Activated naive CD4-positive, alpha-beta T cell treated with anti-CD3 and anti-CD28 coated beads for 36 hours (primary cell): ENCODE measurements around the gene ALDOC. TPM values are rescaled to one million over a fixed set of nuclear protein-coding genes. Genes with fewer than 3 reads are reported as not detected.
A peak's percentile ranks its signal among the peaks of the same experiment; 100 is the strongest.
"Not testable (repeated sequence)": the region's sequence is repeated elsewhere in the genome, so short reads cannot be mapped to it uniquely, and the experiment has no call there.

Experiments used
- CTCF ChIA-PET: fragments of 350-600 bp; sonication (Branson Sonifier 250); formaldehyde crosslinking; loops from one replicate; lab custom pipeline; 2021; ENCODE audit warnings: antibody characterized with exemption; lab: Charles Lee
- DNase-seq: peaks from one replicate; pipeline ENCODE4 v3.0.0-alpha.2; 2020
- H3K27ac Mint-ChIP-seq: one replicate; pipeline ENCODE4 v1.8.0; 2021; ENCODE audit warnings: mild to moderate bottlenecking, mixed read lengths
- H3K27me3 Mint-ChIP-seq: one replicate; pipeline ENCODE4 v1.8.0; 2021; ENCODE audit warnings: low read depth, mixed read lengths
- H3K36me3 Mint-ChIP-seq: one replicate; pipeline ENCODE4 v1.8.0; 2021; ENCODE audit warnings: low read depth, mixed read lengths
- H3K4me1 Mint-ChIP-seq: one replicate; pipeline ENCODE4 v1.8.0; 2021; ENCODE audit warnings: low read depth, mixed read lengths
- H3K4me3 Mint-ChIP-seq: one replicate; pipeline ENCODE4 v1.8.0; 2021; ENCODE audit warnings: mild to moderate bottlenecking, moderate library complexity, mixed read lengths
- H3K9me3 Mint-ChIP-seq: one replicate; pipeline ENCODE4 v1.8.0; 2021; ENCODE audit warnings: mixed read lengths
- intact Hi-C: fragments of 100-400 bp; cut with micrococcal nuclease; formaldehyde crosslinking; loops from one replicate; pipeline ENCODE4 v1.15.1; 2023
- total RNA-seq, 2 experiments: library from RNA; stranded (reverse); gene quantifications; one replicate each; pipeline ENCODE4 v1.2.3, GENCODE V29; 2021

ALDOC gene
- total RNA-seq, 2 experiments from 2014 or later = 65.6 to 66.2 TPM

- intact Hi-C loops = loop anchor here (10.0 kb wide), 3 partner anchors 295 to 535 kb away; partner anchors contain the start of genes NLK and PHF12
- no peaks in the 10 kb centered on the region for H3K9me3 Mint-ChIP-seq
- peaks cover 31% of the 10 kb centered on the region for H3K4me1 Mint-ChIP-seq
- no peak overlapping the region for H3K4me3 Mint-ChIP-seq
- peak; percentile 60 for DNase-seq
- H3K27me3 Mint-ChIP-seq = no peaks in the 10 kb centered on the region
- CTCF ChIA-PET = interaction anchor here (1.0 to 1.4 kb wide), 2 partner anchors 31 to 39 kb away, joined by 3 to 4 read pairs; no protein-coding TSS in a partner anchor
- H3K27ac Mint-ChIP-seq = peak overlapping the region; percentile 43
- peaks cover 31% of the 10 kb centered on the region for H3K36me3 Mint-ChIP-seq
Measured at GRCh38 chr17:28579526-28579925, 2.8 kb upstream of the ALDOC start.

GRCh38 chr17:28578246-28579195 is 1.8 kb upstream of the ALDOC start:
- Mint-ChIP-seq H3K27me3 (no peaks in the 10 kb centered on the region), H3K27ac (peak overlapping the region; percentile 43), H3K4me1 (peaks cover 31% of the 10 kb centered on the region), H3K36me3 (peaks cover 31% of the 10 kb centered on the region), H3K4me3 (no peak overlapping the region), H3K9me3 (no peaks in the 10 kb centered on the region)
- DNase-seq = no peak
- CTCF ChIA-PET = interaction anchor here (1.4 kb wide), 1 partner anchor 30 kb away, joined by 3 read pairs; no protein-coding TSS in a partner anchor
- intact Hi-C loops = loop anchor here (10.0 kb wide), 3 partner anchors 296 to 534 kb away; partner anchors contain the start of genes NLK and PHF12

GRCh38 chr17:28577466-28577824 is 750 bp upstream of the ALDOC start:
- Mint-ChIP-seq H3K27me3 (no peaks in the 10 kb centered on the region), H3K27ac (no peak overlapping the region), H3K4me1 (peaks cover 35% of the 10 kb centered on the region), H3K36me3 (peaks cover 31% of the 10 kb centered on the region), H3K4me3 (no peak overlapping the region), H3K9me3 (no peaks in the 10 kb centered on the region)
- DNase-seq = no peak
- CTCF ChIA-PET = interaction anchor here (1.0 to 2.8 kb wide), 4 partner anchors 12 to 160 kb away, joined by 3 to 17 read pairs (median 4); no protein-coding TSS in a partner anchor
- intact Hi-C loops = loop anchor here (1.0 to 10.0 kb wide), 5 partner anchors 22 to 533 kb away; partner anchors contain the start of genes NLK, PHF12, SPAG5 and UNC119

- CTCF ChIA-PET = interaction anchor here (1.4 to 2.8 kb wide), 2 partner anchors 28 to 50 kb away, joined by 5 to 17 read pairs; no protein-coding TSS in a partner anchor
Measured at GRCh38 chr17:28576016-28576415, 679 bp downstream of the ALDOC start.

GRCh38 chr17:28575126-28575795 is 1.4 kb downstream of the ALDOC start:
- no peak for DNase-seq
- intact Hi-C loops = loop anchor here (10.0 kb wide), 3 partner anchors 300 to 530 kb away; partner anchors contain the start of genes NLK and PHF12
- no peaks in the 10 kb centered on the region for H3K9me3 Mint-ChIP-seq
- CTCF ChIA-PET = interaction anchor here (1.4 to 2.8 kb wide), 2 partner anchors 27 to 51 kb away, joined by 5 to 17 read pairs; no protein-coding TSS in a partner anchor
- H3K27me3 Mint-ChIP-seq = no peaks in the 10 kb centered on the region
- H3K27ac Mint-ChIP-seq = no peak overlapping the region
- peaks cover 40% of the 10 kb centered on the region for H3K4me1 Mint-ChIP-seq
- H3K36me3 Mint-ChIP-seq = peaks cover 29% of the 10 kb centered on the region
- no peak overlapping the region for H3K4me3 Mint-ChIP-seq

More at GRCh38 chr17:28576016-28576415, 679 bp downstream of the ALDOC start:
- not testable (repeated sequence) for H3K9me3 Mint-ChIP-seq, DNase-seq, H3K27me3 Mint-ChIP-seq
- Mint-ChIP-seq H3K27ac (peak overlapping the region; percentile 1), H3K36me3 (peaks cover 31% of the 10 kb centered on the region), H3K4me3 (peak overlapping the region; percentile 80), H3K4me1 (peaks cover 42% of the 10 kb centered on the region)
- intact Hi-C loops = loop anchor here (10.0 kb wide), 3 partner anchors 299 to 531 kb away; partner anchors contain the start of genes NLK and PHF12

- CTCF ChIA-PET = interaction anchor here (0.6 kb wide), 1 partner anchor 28 kb away, joined by 3 read pairs; no protein-coding TSS in a partner anchor
- no peaks in the 10 kb centered on the region for H3K9me3 Mint-ChIP-seq
- no peak overlapping the region for H3K4me3 Mint-ChIP-seq
- peaks cover 27% of the 10 kb centered on the region for H3K36me3 Mint-ChIP-seq
- no peak overlapping the region for H3K27ac Mint-ChIP-seq
- intact Hi-C loops = loop anchor here (5.0 to 10.0 kb wide), 4 partner anchors 237 to 530 kb away; partner anchors contain the start of genes IFT20, NLK, PHF12 and TNFAIP1
- H3K27me3 Mint-ChIP-seq = no peaks in the 10 kb centered on the region
- H3K4me1 Mint-ChIP-seq = peaks cover 41% of the 10 kb centered on the region
- peak; percentile 13 for DNase-seq
Measured at GRCh38 chr17:28574526-28574925, 2.2 kb downstream of the ALDOC start.

- no peak overlapping the region for H3K4me3 Mint-ChIP-seq
- peaks cover 23% of the 10 kb centered on the region for H3K36me3 Mint-ChIP-seq
Measured at GRCh38 chr17:28573966-28574480, 2.7 kb downstream of the ALDOC start.

GRCh38 chr17:28573521-28573920 is 3.2 kb downstream of the ALDOC start:
- H3K36me3 Mint-ChIP-seq = peaks cover 23% of the 10 kb centered on the region
- CTCF ChIA-PET = no interaction called here
- intact Hi-C loops = loop anchor here (5.0 to 10.0 kb wide), 4 partner anchors 236 to 529 kb away; partner anchors contain the start of genes IFT20, NLK, PHF12 and TNFAIP1
- no peaks in the 10 kb centered on the region for H3K27me3 Mint-ChIP-seq
- no peak overlapping the region for H3K27ac Mint-ChIP-seq
- no peaks in the 10 kb centered on the region for H3K9me3 Mint-ChIP-seq
- peaks cover 43% of the 10 kb centered on the region for H3K4me1 Mint-ChIP-seq
- H3K4me3 Mint-ChIP-seq = no peak overlapping the region
- no peak for DNase-seq

More at GRCh38 chr17:28573966-28574480, 2.7 kb downstream of the ALDOC start:
- CTCF ChIA-PET = interaction anchor here (0.6 kb wide), 1 partner anchor 27 kb away, joined by 3 read pairs; no protein-coding TSS in a partner anchor
- no peaks in the 10 kb centered on the region for H3K9me3 Mint-ChIP-seq
- no peak for DNase-seq
- no peak overlapping the region for H3K27ac Mint-ChIP-seq
- peaks cover 40% of the 10 kb centered on the region for H3K4me1 Mint-ChIP-seq
- intact Hi-C loops = loop anchor here (5.0 to 10.0 kb wide), 4 partner anchors 237 to 529 kb away; partner anchors contain the start of genes IFT20, NLK, PHF12 and TNFAIP1
- H3K27me3 Mint-ChIP-seq = no peaks in the 10 kb centered on the region

- Mint-ChIP-seq H3K4me3 (no peak overlapping the region), H3K4me1 (peaks cover 47% of the 10 kb centered on the region), H3K9me3 (no peaks in the 10 kb centered on the region), H3K36me3 (peaks cover 24% of the 10 kb centered on the region), H3K27ac (no peak overlapping the region), H3K27me3 (no peaks in the 10 kb centered on the region)
- intact Hi-C loops = loop anchor here (5.0 to 10.0 kb wide), 4 partner anchors 236 to 528 kb away; partner anchors contain the start of genes IFT20, NLK, PHF12 and TNFAIP1
- CTCF ChIA-PET = no interaction called here
- no peak for DNase-seq
Measured at GRCh38 chr17:28573040-28573380, 3.7 kb downstream of the ALDOC start.

- CTCF ChIA-PET = interaction anchor here (0.8 to 3.8 kb wide), 4 partner anchors 13 to 40 kb away, joined by 3 to 24 read pairs (median 4); no protein-coding TSS in a partner anchor
- Mint-ChIP-seq H3K27me3 (no peaks in the 10 kb centered on the region), H3K4me1 (peaks cover 53% of the 10 kb centered on the region), H3K4me3 (peak overlapping the region; percentile 85), H3K36me3 (peaks cover 23% of the 10 kb centered on the region), H3K9me3 (no peaks in the 10 kb centered on the region), H3K27ac (peak overlapping the region; percentile 91)
- DNase-seq = no peak
- intact Hi-C loops = loop anchor here (5.0 to 10.0 kb wide), 4 partner anchors 235 to 528 kb away; partner anchors contain the start of genes IFT20, NLK, PHF12 and TNFAIP1
Measured at GRCh38 chr17:28572259-28573039, 4.2 kb downstream of the ALDOC start.
